NCI-H2196 treated with DMSO at 0.1 percent for 48 hours (cell line): ENCODE measurements around the gene MFAP2.
"Not testable (repeated sequence)": the region's sequence is repeated elsewhere in the genome, so short reads cannot be mapped to it uniquely, and the experiment has no call there.

Experiments used
- DNase-seq: peaks from one replicate; lab custom pipeline; 2025; ENCODE audit not compliant: unreplicated experiment; lab: John Stamatoyannopoulos, UW

MFAP2 gene

DNA sequence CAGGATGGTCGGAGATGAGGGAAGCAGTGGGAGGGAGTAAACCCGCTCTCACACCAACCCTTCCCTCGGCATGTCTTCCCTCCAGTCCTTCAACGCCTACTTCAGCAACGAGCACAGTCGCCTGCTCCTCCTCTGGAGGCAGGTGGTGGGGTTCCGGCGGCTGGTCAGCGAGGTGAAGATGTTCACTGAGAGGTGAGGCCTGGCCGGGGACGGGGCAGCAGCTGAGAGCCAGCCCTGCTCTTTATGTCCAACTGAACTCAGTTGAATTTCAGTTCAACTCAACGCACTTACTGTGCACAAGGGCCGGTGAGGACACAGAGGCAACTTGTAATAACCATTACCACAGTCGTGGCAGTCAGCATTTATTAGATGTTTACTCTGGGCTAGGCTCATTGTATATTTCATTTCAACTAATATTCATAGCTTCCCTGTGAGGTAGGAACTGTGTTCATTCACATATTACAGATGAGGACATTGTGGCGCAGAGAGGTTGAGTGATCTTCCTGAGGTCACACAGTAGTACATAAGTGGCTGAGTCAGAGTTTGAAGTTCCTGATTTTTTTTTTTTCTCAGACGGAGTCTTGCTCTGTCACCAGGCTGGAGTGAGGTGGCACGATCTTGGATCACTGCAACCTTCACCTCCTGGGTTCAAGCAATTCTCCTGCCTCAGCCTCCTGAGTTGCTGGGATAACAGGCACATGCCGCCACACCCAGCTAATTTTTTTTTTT, 49.0 kb downstream of the MFAP2 start:
- not testable (repeated sequence) for DNase-seq

GRCh38 chr1:16929146-16930041, 51.0 kb downstream of the MFAP2 start:
- not testable (repeated sequence) for DNase-seq

DNA sequence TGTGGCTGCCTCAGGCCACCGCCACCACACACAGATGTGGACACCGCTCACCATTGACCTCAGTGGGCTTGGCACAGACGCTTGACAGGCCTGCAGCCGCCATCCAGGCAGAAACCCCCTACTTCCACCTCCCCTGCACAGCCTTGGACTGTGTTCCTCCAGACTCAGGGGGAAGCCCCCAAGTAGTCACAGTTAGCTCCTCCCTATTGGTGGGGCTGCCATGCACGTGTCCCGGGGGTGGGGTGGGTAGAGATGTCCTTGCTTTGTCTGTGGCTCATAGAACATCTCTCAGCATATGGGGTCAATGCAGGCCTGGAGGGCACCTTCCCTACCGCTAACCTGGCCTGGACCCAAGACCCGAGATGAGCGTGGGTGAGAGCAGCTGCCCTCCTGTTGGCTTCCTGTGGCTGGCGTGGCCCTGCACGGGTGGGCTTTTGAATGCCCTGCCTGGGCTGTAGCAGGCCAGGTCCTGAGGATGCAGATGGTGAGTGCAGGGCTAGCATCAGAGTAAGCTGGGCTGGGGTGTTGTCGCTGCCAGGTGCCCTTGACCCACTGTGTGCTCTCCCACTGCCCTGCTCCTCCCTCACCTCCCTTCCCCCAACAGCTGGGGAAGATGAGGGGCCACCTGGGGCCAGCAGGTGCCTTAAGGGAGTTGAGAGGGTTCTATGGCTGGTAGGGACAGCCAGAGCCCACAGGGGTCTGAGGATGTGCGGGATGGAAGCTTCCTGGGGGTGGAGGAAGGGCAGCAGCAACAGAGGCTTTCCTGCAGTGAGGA, 52.5 kb downstream of the MFAP2 start:
- DNase-seq = no peak

- no peak for DNase-seq
These were observed 53.2 kb downstream of the MFAP2 start for GRCh38 chr1:16927256-16927655.

GRCh38 chr1:16926491-16927073, 53.8 kb downstream of the MFAP2 start:
- no peak for DNase-seq

- no peak for DNase-seq
These were observed 54.6 kb downstream of the MFAP2 start for GRCh38 chr1:16925635-16926490.

DNA sequence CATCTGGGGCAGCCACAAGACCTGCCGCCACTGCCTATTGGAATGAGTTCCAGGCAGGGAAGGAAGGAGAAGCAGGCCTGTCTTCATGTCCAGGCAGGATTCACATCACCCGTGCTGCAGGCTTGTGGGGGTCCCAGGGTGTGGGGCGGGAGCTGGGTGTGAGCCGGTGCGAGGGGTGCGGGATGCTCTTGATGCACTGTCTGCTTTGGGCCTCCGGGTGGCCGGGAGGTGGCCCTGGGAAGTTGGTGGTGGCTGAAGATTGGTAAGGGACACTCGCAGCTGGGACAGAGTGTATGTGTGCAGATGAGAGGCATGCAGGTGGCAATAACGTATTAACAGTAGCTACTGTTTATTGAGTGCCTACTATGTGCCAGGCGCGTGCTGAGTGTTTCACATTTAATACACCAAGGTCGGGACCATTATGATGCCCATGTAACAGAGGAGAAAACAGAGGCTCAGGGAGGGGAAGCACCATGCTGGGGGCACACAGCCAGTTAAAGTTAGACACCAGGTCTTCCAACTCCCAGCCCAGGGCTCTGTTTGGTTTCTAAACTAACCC, 55.4 kb downstream of the MFAP2 start:
- DNase-seq = no peak
